Right lobe of liver (tissue), 4 donors: Measurements from ENCODE around the gene WIPI1.

Experiments used
- POLR2A ChIP-seq: fragments of 450-650 bp; IDR thresholded peaks from one replicate; pipeline ENCODE4 v1.6.1; 2017; ENCODE audit warnings: antibody characterized with exemption, mild to moderate bottlenecking
- TF ChIP-seq, protein P1 (sequence below), 4 donors: fragments of 200-600 bp in 3 of 4; fragments of 450-650 bp in 1 of 4; IDR thresholded peaks; one replicate each; pipeline versions ENCODE4 v1.5.1 to v1.8.0; 2016 to 2022; ENCODE audit warnings: antibody characterized with exemption in 4 of 4, mild to moderate bottlenecking in 2 of 4
- donor health status: DM: no; HTN: no; CAD: no.
- donor health status: DM: no; HTN: no; CAD: no.
- donor health status: DM: no; HTN: yes; CAD: no.

DNA sequence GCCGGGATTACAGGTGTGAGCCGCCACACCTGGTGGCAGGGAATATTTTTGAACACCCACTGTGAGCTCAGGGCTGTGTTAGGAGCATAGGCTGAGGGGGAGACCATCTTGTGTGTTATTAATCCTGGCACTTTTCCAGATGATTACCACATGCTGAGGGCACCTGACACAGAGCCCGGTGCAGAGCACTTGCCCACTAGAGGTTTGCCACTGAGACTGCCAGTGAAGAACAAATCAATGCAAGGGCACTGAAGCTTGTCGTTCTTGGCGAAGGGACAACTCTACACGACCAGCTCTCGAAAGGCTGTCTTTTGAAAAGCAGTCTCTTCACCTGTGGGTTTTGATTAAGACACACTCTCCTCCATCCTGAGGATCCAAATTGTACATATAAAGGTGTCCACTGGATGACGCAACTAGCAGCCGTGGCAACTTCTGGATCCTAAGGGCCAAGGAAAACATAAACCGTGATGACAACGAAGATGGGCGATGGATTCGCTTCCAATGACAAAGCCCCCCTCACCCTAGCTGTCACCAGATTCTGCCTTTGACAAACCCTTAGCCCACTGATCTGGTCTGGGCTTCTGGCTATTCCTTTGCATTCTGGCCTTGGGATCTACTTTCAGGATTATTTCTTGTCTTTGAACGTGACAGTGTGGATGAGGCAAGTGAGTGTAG, 28.7 kb downstream of the WIPI1 start:
- no peak for TF ChIP-seq POLR2A
- TF ChIP-seq, protein P1, sequence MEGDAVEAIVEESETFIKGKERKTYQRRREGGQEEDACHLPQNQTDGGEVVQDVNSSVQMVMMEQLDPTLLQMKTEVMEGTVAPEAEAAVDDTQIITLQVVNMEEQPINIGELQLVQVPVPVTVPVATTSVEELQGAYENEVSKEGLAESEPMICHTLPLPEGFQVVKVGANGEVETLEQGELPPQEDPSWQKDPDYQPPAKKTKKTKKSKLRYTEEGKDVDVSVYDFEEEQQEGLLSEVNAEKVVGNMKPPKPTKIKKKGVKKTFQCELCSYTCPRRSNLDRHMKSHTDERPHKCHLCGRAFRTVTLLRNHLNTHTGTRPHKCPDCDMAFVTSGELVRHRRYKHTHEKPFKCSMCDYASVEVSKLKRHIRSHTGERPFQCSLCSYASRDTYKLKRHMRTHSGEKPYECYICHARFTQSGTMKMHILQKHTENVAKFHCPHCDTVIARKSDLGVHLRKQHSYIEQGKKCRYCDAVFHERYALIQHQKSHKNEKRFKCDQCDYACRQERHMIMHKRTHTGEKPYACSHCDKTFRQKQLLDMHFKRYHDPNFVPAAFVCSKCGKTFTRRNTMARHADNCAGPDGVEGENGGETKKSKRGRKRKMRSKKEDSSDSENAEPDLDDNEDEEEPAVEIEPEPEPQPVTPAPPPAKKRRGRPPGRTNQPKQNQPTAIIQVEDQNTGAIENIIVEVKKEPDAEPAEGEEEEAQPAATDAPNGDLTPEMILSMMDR (IDR thresholded peaks at IDR 0.05), result no peak
